SK-N-SH treated with all-trans-retinoic acid at 6 μM for 48 hours (cell line): ENCODE data around the gene BBC3.

Experiments used
- ESRRG ChIP-seq: fragments of 250-450 bp; sonication (Bioruptor Pico); IDR thresholded peaks from 2 replicates; pipeline ENCODE4 v1.6.1; 2021; ENCODE audit warnings: mild to moderate bottlenecking
- ZNF70 ChIP-seq: fragments of 450-650 bp; formaldehyde crosslinking; IDR thresholded peaks from 2 replicates; pipeline ENCODE4 v1.5.0; 2020; ENCODE audit warnings: mild to moderate bottlenecking, moderate library complexity

GRCh38 chr19:47179653-47180310, 51.2 kb downstream of the BBC3 start:
- TF ChIP-seq ZNF70 (CRISPR knock-in tag) (no peak), ESRRG (CRISPR knock-in tag) (no peak)
